Stomach (tissue), 9 donors: ENCODE results near the gene PTGER1. TPM values are rescaled to one million over a fixed set of nuclear protein-coding genes. Genes with fewer than 3 reads are reported as not detected.

Source experiments
- DNase-seq, 2 donors: peaks; one replicate each; pipeline versions ENCODE4 v3.0.0 to v3.0.0-alpha.2; 2013 to 2019
- H3K27ac ChIP-seq, 5 donors: fragments of 200-600 bp in 4 of 5; sonication (generic) in 4 of 5; one replicate each; pipeline ENCODE4 v1.5.1; 2013 to 2019; ENCODE audit warnings: mild to moderate bottlenecking in 1 of 5, moderate library complexity in 1 of 5
- H3K27me3 ChIP-seq, 3 donors: fragments of 200-600 bp; sonication (generic); one replicate each; pipeline ENCODE4 v1.5.1; 2017 to 2019; ENCODE audit warnings: mixed run types in 1 of 3
- H3K36me3 ChIP-seq, 4 donors: fragments of 200-600 bp; sonication (generic); 1 replicate in 3 of 4; 2 replicates in 1 of 4; pipeline ENCODE4 v1.5.1; 2016 to 2019
- H3K4me1 ChIP-seq, 4 donors: fragments of 200-600 bp; sonication (generic); one replicate each; pipeline ENCODE4 v1.5.1; 2016 to 2019
- H3K4me3 ChIP-seq, 4 donors: fragments of 200-600 bp; sonication (generic) in 3 of 4; one replicate each; pipeline ENCODE4 v1.5.1; 2016 to 2019; ENCODE audit warnings: mild to moderate bottlenecking in 1 of 4
- H3K9me3 ChIP-seq, 4 donors: fragments of 200-600 bp; sonication (generic); one replicate each; pipeline ENCODE4 v1.5.1; 2016 to 2019
- EP300 ChIP-seq: sonication (generic); formaldehyde crosslinking; IDR thresholded peaks from one replicate; pipeline ENCODE4 v1.6.1; 2017; ENCODE audit warnings: antibody characterized with exemption
- POLR2A ChIP-seq, 4 donors: fragments of 450-650 bp; IDR thresholded peaks; one replicate each; pipeline ENCODE4 v1.6.1; 2016; ENCODE audit warnings: antibody characterized with exemption in 4 of 4, control low read depth in 2 of 4, mild to moderate bottlenecking in 1 of 4, moderate library complexity in 1 of 4
- POLR2AphosphoS5 ChIP-seq, 3 donors: sonication (generic); formaldehyde crosslinking; IDR thresholded peaks; one replicate each; pipeline ENCODE4 v1.6.1; 2016; ENCODE audit warnings: antibody characterized with exemption in 3 of 3
- WGBS, 5 donors: extraction: QIAGEN DNeasy Blood & Tissue Kit in 3 of 5; methylation state at CpG; one replicate each; pipeline versions ENCODE4 v1.1.5 to v1.1.7; 2013 to 2018; 5-methylcytosine and 5-hydroxymethylcytosine counted together
- intact Hi-C: fragments of 100-400 bp; cut with DNase I; formaldehyde crosslinking; loops from one replicate; pipeline ENCODE4 v1.15.1; 2023; ENCODE audit warnings: low total_unique reads
- polyA plus RNA-seq, 3 donors: library from polyadenylated mRNA; stranded (reverse); fragments of 200-250 nt; gene quantifications; one replicate each; pipeline ENCODE4 v1.2.3, GENCODE V29; 2013
- small RNA-seq, 4 donors: library from RNA; depleted of rRNA; stranded (forward); fragments of <200 nt; gene quantifications; one replicate each; pipeline ENCODE3, GENCODE V24; 2016
- total RNA-seq, 5 donors: library from RNA; depleted of rRNA; stranded (reverse); fragments of >200 nt; gene quantifications; one replicate each; pipeline versions ENCODE4 v1.1.0 to v1.2.3, GENCODE V29; 2014 to 2016
- TF ChIP-seq, protein P1 (sequence below), 7 experiments: fragments of 450-650 bp in 4 of 7; fragments of 200-600 bp in 3 of 7; sonication (generic) in 3 of 7; IDR thresholded peaks; one replicate each; pipeline ENCODE4 v1.5.1; 2016 to 2019; ENCODE audit warnings: antibody characterized with exemption in 7 of 7, control low read depth in 2 of 7, mild to moderate bottlenecking in 1 of 7
- donor health status: healthy with polysubstance abuse.
- donor health status: Bipolar disorder and iron deficiency.
- donor health status: healthy.

Gene PTGER1
- total and polyA plus RNA-seq, 8 donors: 1.2 to 3.4 (median 2.4) TPM; not detected in 4

DNA sequence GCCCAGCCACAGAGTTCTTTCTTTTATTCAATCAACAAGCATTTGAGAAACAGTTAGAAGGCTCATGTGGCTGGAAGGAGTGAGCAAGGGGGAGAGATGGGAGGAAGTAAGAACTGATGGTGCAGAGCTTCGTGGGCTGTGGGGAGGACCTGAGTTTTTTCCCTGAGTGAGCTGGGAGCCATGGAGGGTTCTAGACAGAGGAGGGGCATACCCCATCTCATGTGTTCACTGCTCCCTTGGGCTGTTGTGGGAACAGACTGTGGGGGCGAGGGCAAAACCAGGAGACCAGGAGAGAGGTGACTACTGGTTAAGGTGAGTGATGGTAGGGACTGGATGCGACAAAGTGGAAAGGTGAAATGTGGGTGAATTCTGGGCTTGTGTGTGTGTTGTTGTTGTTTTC, 44.4 kb downstream of the PTGER1 start:
- peaks cover 0 to 4% (median 0%) of the 10 kb centered on the region in 4 donors for H3K36me3 ChIP-seq
- no peak overlapping the region for H3K4me3 ChIP-seq
- no peaks in the 10 kb centered on the region for H3K9me3 ChIP-seq
- 74 to 80% (median 75%) methylated on average over 3 of the region's 3 CpGs for WGBS, 5 donors
- DNase-seq: no peak
- H3K4me1 ChIP-seq: peaks cover 30 to 40% (median 36%) of the 10 kb centered on the region in 4 donors
- intact Hi-C loops: no loop called here
- TF ChIP-seq POLR2A (IDR thresholded peaks at IDR 0.05) (no peak), EP300 (no peak), POLR2AphosphoS5 (IDR thresholded peaks at IDR 0.05) (no peak)
- TF ChIP-seq, protein P1, sequence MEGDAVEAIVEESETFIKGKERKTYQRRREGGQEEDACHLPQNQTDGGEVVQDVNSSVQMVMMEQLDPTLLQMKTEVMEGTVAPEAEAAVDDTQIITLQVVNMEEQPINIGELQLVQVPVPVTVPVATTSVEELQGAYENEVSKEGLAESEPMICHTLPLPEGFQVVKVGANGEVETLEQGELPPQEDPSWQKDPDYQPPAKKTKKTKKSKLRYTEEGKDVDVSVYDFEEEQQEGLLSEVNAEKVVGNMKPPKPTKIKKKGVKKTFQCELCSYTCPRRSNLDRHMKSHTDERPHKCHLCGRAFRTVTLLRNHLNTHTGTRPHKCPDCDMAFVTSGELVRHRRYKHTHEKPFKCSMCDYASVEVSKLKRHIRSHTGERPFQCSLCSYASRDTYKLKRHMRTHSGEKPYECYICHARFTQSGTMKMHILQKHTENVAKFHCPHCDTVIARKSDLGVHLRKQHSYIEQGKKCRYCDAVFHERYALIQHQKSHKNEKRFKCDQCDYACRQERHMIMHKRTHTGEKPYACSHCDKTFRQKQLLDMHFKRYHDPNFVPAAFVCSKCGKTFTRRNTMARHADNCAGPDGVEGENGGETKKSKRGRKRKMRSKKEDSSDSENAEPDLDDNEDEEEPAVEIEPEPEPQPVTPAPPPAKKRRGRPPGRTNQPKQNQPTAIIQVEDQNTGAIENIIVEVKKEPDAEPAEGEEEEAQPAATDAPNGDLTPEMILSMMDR (IDR thresholded peaks at IDR 0.05): no peak
- H3K27ac ChIP-seq: no peak overlapping the region
- no peaks in the 10 kb centered on the region for H3K27me3 ChIP-seq

DNA sequence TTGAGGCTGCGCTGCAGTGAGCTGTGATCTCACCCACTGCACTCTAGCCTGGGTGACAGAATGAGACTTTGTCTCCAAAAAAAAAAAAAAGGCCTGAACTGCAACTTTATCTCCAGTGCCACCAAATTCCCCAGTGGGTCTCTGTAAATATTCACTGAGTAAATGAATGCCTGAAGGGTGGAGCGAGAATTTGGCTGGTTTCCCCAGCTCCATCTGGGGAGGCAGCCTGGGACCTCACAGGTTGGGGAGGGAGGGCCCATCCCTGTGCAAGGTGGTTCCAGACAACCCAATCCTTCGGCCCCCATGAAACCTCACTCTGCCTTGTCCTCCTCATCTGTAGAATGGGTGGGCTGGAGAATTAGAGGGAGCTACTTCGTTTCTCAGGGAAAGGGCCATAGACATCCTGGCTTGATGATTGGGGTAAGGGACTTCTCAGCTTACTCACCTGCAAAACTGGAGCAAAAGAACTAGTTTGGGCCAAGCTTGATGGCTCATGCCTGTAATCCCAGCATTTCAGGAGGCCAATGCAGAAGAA, 46.2 kb downstream of the PTGER1 start:
- Histone ChIP-seq H3K36me3 (no peaks in the 10 kb centered on the region), H3K4me3 (no peak overlapping the region), H3K27ac (no peak overlapping the region), H3K9me3 (no peaks in the 10 kb centered on the region), H3K4me1 (peaks cover 15 to 22% (median 20%) of the 10 kb centered on the region in 4 donors), H3K27me3 (no peaks in the 10 kb centered on the region)
- DNase-seq: no peak
- TF ChIP-seq POLR2AphosphoS5 (IDR thresholded peaks at IDR 0.05) (no peak), POLR2A (IDR thresholded peaks at IDR 0.05) (no peak), EP300 (no peak)
- TF ChIP-seq, protein P1 (IDR thresholded peaks at IDR 0.05): no peak
- WGBS, 5 donors: 34 to 54% (median 43%) methylated on average over 4 of the region's 4 CpGs
- intact Hi-C loops: no loop called here

DNA sequence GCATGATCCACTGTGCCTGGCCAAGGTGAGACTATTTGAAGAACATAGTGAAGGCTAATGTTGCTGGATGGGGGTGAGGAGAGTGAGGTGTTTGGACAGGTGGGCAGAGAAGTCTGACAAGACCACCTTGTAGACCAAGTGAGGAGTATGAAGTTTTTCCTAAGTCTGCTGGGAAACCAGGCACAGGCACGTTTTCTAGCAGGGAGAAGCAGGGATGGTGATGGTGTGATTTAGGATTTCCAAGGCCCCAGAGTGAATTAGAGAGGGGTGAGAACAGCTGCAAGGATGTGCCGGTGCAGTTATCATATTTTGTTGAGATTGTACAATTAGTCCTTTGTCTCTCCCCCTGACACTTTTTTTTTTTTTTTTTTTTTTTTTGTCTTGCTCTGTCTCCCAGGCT, 47.7 kb downstream of the PTGER1 start:
- Histone ChIP-seq H3K9me3 (no peaks in the 10 kb centered on the region), H3K36me3 (no peaks in the 10 kb centered on the region), H3K27ac (no peak overlapping the region), H3K4me1 (peaks cover 8 to 12% (median 10%) of the 10 kb centered on the region in 4 donors), H3K27me3 (no peaks in the 10 kb centered on the region), H3K4me3 (no peak overlapping the region)
- intact Hi-C loops: no loop called here
- WGBS, 5 donors: 74 to 84% (median 77%) methylated on average over 2 of the region's 2 CpGs
- no peak for TF ChIP-seq POLR2A (IDR thresholded peaks at IDR 0.05)
- TF ChIP-seq, protein P1 (IDR thresholded peaks at IDR 0.05): no peak
- TF ChIP-seq POLR2AphosphoS5 (IDR thresholded peaks at IDR 0.05): no peak
- no peak for TF ChIP-seq EP300
- DNase-seq: no peak

DNA sequence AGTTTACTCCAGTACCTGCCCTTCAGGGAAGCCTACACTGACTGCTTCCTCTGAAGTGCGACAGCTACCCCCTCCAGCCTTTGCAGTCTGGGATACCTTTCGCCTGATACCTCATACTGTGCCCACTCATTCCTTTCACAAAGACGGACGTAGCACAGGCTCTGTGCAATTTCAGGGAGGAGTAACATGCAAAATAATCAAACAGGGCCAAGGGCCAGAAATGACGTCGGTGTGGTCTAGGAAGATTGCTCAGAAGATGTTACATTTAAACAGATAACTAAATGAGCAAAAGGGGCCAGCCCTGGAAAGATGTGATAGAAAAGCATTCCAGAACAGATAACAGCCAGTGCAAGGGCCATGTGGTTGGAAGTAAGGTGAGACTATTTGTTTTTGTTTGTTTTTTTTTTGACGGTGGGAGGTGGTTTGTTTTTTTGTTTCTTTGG, 49.4 kb downstream of the PTGER1 start:
- Histone ChIP-seq H3K9me3 (no peaks in the 10 kb centered on the region), H3K4me3 (no peak overlapping the region), H3K27ac (no peak overlapping the region), H3K36me3 (no peaks in the 10 kb centered on the region), H3K27me3 (no peaks in the 10 kb centered on the region), H3K4me1 (no peaks in the 10 kb centered on the region)
- WGBS, 5 donors: 65 to 77% (median 70%) methylated on average over 7 of the region's 7 CpGs
- no peak for TF ChIP-seq EP300
- TF ChIP-seq, protein P1 (IDR thresholded peaks at IDR 0.05): no peak
- TF ChIP-seq POLR2A (IDR thresholded peaks at IDR 0.05): no peak
- no peak for TF ChIP-seq POLR2AphosphoS5 (IDR thresholded peaks at IDR 0.05)
- intact Hi-C loops: no loop called here
- no peak for DNase-seq

Small RNA genes lying within 50 kb of the gene (small RNA-seq; reads per million reads assigned to genes)
- gene SNRPGP15: 0 reads per million in 4 donors

Other genes starting within 250 kb of the PTGER1 start
- 100 to 1,000 TPM in 1 of 5 donors, 10 to 100 TPM in 4; 12.3 to 128 (median 52.5) TPM for gene ADGRE5, start 93.9 kb downstream of the PTGER1 start, total RNA-seq
- gene ADGRE5, start 93.9 kb downstream of the PTGER1 start, polyA plus RNA-seq: 10 to 100 TPM; 11.4 to 26.5 (median 12.1) TPM
- gene DDX39A, start 56.0 kb downstream of the PTGER1 start, total RNA-seq: 100 to 1,000 TPM in 3 of 5 donors, 10 to 100 TPM in 2; 37.1 to 298 (median 107) TPM
- gene DDX39A, start 56.0 kb downstream of the PTGER1 start, polyA plus RNA-seq: 100 to 1,000 TPM in 2 of 3 donors, 10 to 100 TPM in 1; 68.3 to 136 (median 114) TPM
- 100 to 1,000 TPM in 2 of 5 donors, 10 to 100 TPM in 3; 44.2 to 268 (median 90.4) TPM for gene PKN1, start 42.0 kb downstream of the PTGER1 start, total RNA-seq
- 10 to 100 TPM; 42.0 to 95.6 (median 85.4) TPM for gene PKN1, start 42.0 kb downstream of the PTGER1 start, polyA plus RNA-seq
- 100 to 1,000 TPM in 4 of 5 donors, 10 to 100 TPM in 1; 73.3 to 662 (median 174) TPM for gene GIPC1, start 20.8 kb upstream of the PTGER1 start, total RNA-seq
- 100 to 1,000 TPM in 2 of 3 donors, 10 to 100 TPM in 1; 98.9 to 126 (median 102) TPM for gene GIPC1, start 20.8 kb upstream of the PTGER1 start, polyA plus RNA-seq
- 10 to 100 TPM in 4 of 5 donors, 1 to 10 TPM in 1; 9.9 to 62.6 (median 33.0) TPM for gene DNAJB1, start 43.0 kb upstream of the PTGER1 start, total RNA-seq
- 10 to 100 TPM; 74.9 to 85.8 (median 80.9) TPM for gene DNAJB1, start 43.0 kb upstream of the PTGER1 start, polyA plus RNA-seq
- gene TECR, start 54.2 kb upstream of the PTGER1 start, total RNA-seq: 10 to 100 TPM; 10.5 to 90.4 (median 54.0) TPM
- 100 to 1,000 TPM; 114 to 266 (median 166) TPM for gene TECR, start 54.2 kb upstream of the PTGER1 start, polyA plus RNA-seq
- gene NDUFB7, start 96.7 kb upstream of the PTGER1 start, total RNA-seq: 1,000 to 10,000 TPM in 1 of 5 donors, 100 to 1,000 TPM in 4; 159 to 1,175 (median 226) TPM
- 100 to 1,000 TPM; 558 to 652 (median 596) TPM for gene NDUFB7, start 96.7 kb upstream of the PTGER1 start, polyA plus RNA-seq
- gene CLEC17A, start 107.7 kb upstream of the PTGER1 start, total RNA-seq: under 1 TPM in 1 of 5 donors, not detected in 4; 0.18 TPM
- under 1 TPM in 1 of 3 donors, not detected in 2; 0.18 TPM for gene CLEC17A, start 107.7 kb upstream of the PTGER1 start, polyA plus RNA-seq
- gene ADGRE3, start 199.5 kb upstream of the PTGER1 start, total RNA-seq: under 1 TPM in 1 of 5 donors, not detected in 4; 0.55 TPM
- gene ADGRE3, start 199.5 kb upstream of the PTGER1 start, polyA plus RNA-seq: not detected
- 10 to 100 TPM in 2 of 5 donors, 1 to 10 TPM in 3; 3.8 to 25.9 (median 5.8) TPM for gene ZNF333, start 214.7 kb upstream of the PTGER1 start, total RNA-seq
- gene ZNF333, start 214.7 kb upstream of the PTGER1 start, polyA plus RNA-seq: 1 to 10 TPM; 4.1 to 5.7 (median 4.7) TPM